Activated CD8-positive, alpha-beta memory T cell treated with anti-CD3 and anti-CD28 coated beads, Interleukin-2, amount 10 ng/mL, durations not matched to agents 7 days and 5 days (primary cell): ENCODE results near the gene BSN. TPM values are rescaled to one million over a fixed set of nuclear protein-coding genes. Genes with fewer than 3 reads are reported as not detected.

ENCODE experiments used
- ATAC-seq: fragments of 150-1000 bp; cut with Tn5 transposase; one replicate; pipeline ENCODE4 v1.10.0; 2021; ENCODE audit warnings: moderate library complexity
- CTCF ChIA-PET: fragments of 350-600 bp; sonication (Branson Sonifier 250); formaldehyde crosslinking; loops from one replicate; lab custom pipeline; 2021; ENCODE audit warnings: antibody characterized with exemption; lab: Charles Lee
- DNase-seq: peaks from one replicate; pipeline ENCODE4 v3.0.0-alpha.2; 2020
- H3K27ac Mint-ChIP-seq: one replicate; pipeline ENCODE4 v1.8.0; 2021; ENCODE audit warnings: mild to moderate bottlenecking, mixed read lengths
- H3K27me3 Mint-ChIP-seq: one replicate; pipeline ENCODE4 v1.8.0; 2021; ENCODE audit warnings: mixed read lengths
- H3K36me3 Mint-ChIP-seq: one replicate; pipeline ENCODE4 v1.8.0; 2021; ENCODE audit warnings: mild to moderate bottlenecking, mixed read lengths
- H3K4me1 Mint-ChIP-seq: one replicate; pipeline ENCODE4 v1.8.0; 2021; ENCODE audit warnings: mixed read lengths
- H3K4me3 Mint-ChIP-seq: one replicate; pipeline ENCODE4 v1.8.0; 2021; ENCODE audit warnings: mild to moderate bottlenecking, moderate library complexity, mixed read lengths
- H3K9me3 Mint-ChIP-seq: one replicate; pipeline ENCODE4 v1.8.0; 2022; ENCODE audit warnings: low read depth, mixed read lengths
- total RNA-seq, 2 experiments: library from RNA; stranded (reverse); gene quantifications; one replicate each; pipeline ENCODE4 v1.2.3, GENCODE V29; 2021

The BSN gene
- total RNA-seq, 2 experiments from 2014 or later, result 0.12 TPM

- no peak overlapping the region for H3K4me3 Mint-ChIP-seq
- ATAC-seq (no peak), DNase-seq (no peak)
- H3K36me3 Mint-ChIP-seq, result no peaks in the 10 kb centered on the region
- no peaks in the 10 kb centered on the region for H3K9me3 Mint-ChIP-seq
- no peak overlapping the region for H3K27ac Mint-ChIP-seq
- no peaks in the 10 kb centered on the region for H3K27me3 Mint-ChIP-seq
- peaks cover 28% of the 10 kb centered on the region for H3K4me1 Mint-ChIP-seq
- CTCF ChIA-PET, result interaction anchor here (1.0 kb wide), 1 partner anchor 10 kb away, joined by 3 read pairs; the partner anchor contains the start of gene AMIGO3
Measured at GRCh38 chr3:49709852-49710251, 155.6 kb downstream of the BSN start.

GRCh38 chr3:49711489-49711888 lies 157.2 kb downstream of the BSN start:
- peak overlapping the region; percentile 78 for H3K27ac Mint-ChIP-seq
- H3K36me3 Mint-ChIP-seq, result no peaks in the 10 kb centered on the region
- ATAC-seq (peak; percentile 50), DNase-seq (peak; percentile 71)
- no peaks in the 10 kb centered on the region for H3K9me3 Mint-ChIP-seq
- H3K27me3 Mint-ChIP-seq, result no peaks in the 10 kb centered on the region
- H3K4me3 Mint-ChIP-seq, result peak overlapping the region; percentile 0
- CTCF ChIA-PET, result interaction anchor here (0.7 to 2.5 kb wide), 6 partner anchors 8 to 174 kb away, joined by 3 to 11 read pairs (median 4); partner anchors contain the start of gene AMIGO3
- H3K4me1 Mint-ChIP-seq, result peaks cover 28% of the 10 kb centered on the region

GRCh38 chr3:49712166-49712565 lies 157.9 kb downstream of the BSN start:
- ATAC-seq (no peak), DNase-seq (no peak)
- Mint-ChIP-seq H3K27ac (peak overlapping the region; percentile 78), H3K4me3 (peak overlapping the region; percentile 7), H3K4me1 (peaks cover 28% of the 10 kb centered on the region), H3K9me3 (no peaks in the 10 kb centered on the region), H3K27me3 (no peaks in the 10 kb centered on the region), H3K36me3 (no peaks in the 10 kb centered on the region)
- CTCF ChIA-PET, result interaction anchor here (0.7 to 2.5 kb wide), 9 partner anchors 8 to 279 kb away, joined by 3 to 11 read pairs (median 4); partner anchors contain the start of gene AMIGO3

GRCh38 chr3:49712631-49713317 lies 158.5 kb downstream of the BSN start:
- DNase-seq (peak; percentile 64), ATAC-seq (peak; percentile 45)
- no peaks in the 10 kb centered on the region for H3K27me3 Mint-ChIP-seq
- H3K4me1 Mint-ChIP-seq, result peaks cover 28% of the 10 kb centered on the region
- CTCF ChIA-PET, result interaction anchor here (1.0 to 2.5 kb wide), 7 partner anchors 8 to 278 kb away, joined by 3 to 11 read pairs (median 5); partner anchors contain the start of gene AMIGO3
- no peaks in the 10 kb centered on the region for H3K9me3 Mint-ChIP-seq
- H3K4me3 Mint-ChIP-seq, result no peak overlapping the region
- no peaks in the 10 kb centered on the region for H3K36me3 Mint-ChIP-seq
- H3K27ac Mint-ChIP-seq, result peak overlapping the region; percentile 78

GRCh38 chr3:49713336-49714105 lies 159.2 kb downstream of the BSN start:
- ATAC-seq (no peak), DNase-seq (no peak)
- no peaks in the 10 kb centered on the region for H3K36me3 Mint-ChIP-seq
- CTCF ChIA-PET, result interaction anchor here (1.2 to 1.9 kb wide), 3 partner anchors 10 to 174 kb away, joined by 4 to 8 read pairs (median 5); no protein-coding TSS in a partner anchor
- peaks cover 30% of the 10 kb centered on the region for H3K4me1 Mint-ChIP-seq
- H3K4me3 Mint-ChIP-seq, result no peak overlapping the region
- no peaks in the 10 kb centered on the region for H3K27me3 Mint-ChIP-seq
- no peaks in the 10 kb centered on the region for H3K9me3 Mint-ChIP-seq
- H3K27ac Mint-ChIP-seq, result peak overlapping the region; percentile 78

- DNase-seq, result no peak
- H3K27me3 Mint-ChIP-seq, result no peaks in the 10 kb centered on the region
- H3K4me3 Mint-ChIP-seq, result no peak overlapping the region
- no peak overlapping the region for H3K27ac Mint-ChIP-seq
- CTCF ChIA-PET, result interaction anchor here (1.1 kb wide), 1 partner anchor 11 kb away, joined by 4 read pairs; no protein-coding TSS in a partner anchor
- peaks cover 41% of the 10 kb centered on the region for H3K4me1 Mint-ChIP-seq
- no peaks in the 10 kb centered on the region for H3K9me3 Mint-ChIP-seq
- H3K36me3 Mint-ChIP-seq, result no peaks in the 10 kb centered on the region
- no peak for ATAC-seq
Measured at GRCh38 chr3:49714728-49715550, 160.7 kb downstream of the BSN start.

- Mint-ChIP-seq H3K9me3 (no peaks in the 10 kb centered on the region), H3K4me3 (no peak overlapping the region), H3K27ac (no peak overlapping the region), H3K4me1 (peaks cover 39% of the 10 kb centered on the region), H3K36me3 (no peaks in the 10 kb centered on the region), H3K27me3 (no peaks in the 10 kb centered on the region)
- no peak for DNase-seq
- ATAC-seq, result no peak
- CTCF ChIA-PET, result interaction anchor here (1.1 kb wide), 1 partner anchor 12 kb away, joined by 4 read pairs; no protein-coding TSS in a partner anchor
Measured at GRCh38 chr3:49715611-49716121, 161.4 kb downstream of the BSN start.

GRCh38 chr3:49716169-49716568 lies 161.9 kb downstream of the BSN start:
- Mint-ChIP-seq H3K36me3 (peaks cover under 1% of the 10 kb centered on the region), H3K9me3 (no peaks in the 10 kb centered on the region), H3K27me3 (no peaks in the 10 kb centered on the region), H3K4me1 (peaks cover 34% of the 10 kb centered on the region), H3K4me3 (no peak overlapping the region), H3K27ac (no peak overlapping the region)
- ATAC-seq (no peak), DNase-seq (no peak)
- CTCF ChIA-PET, result interaction anchor here (0.8 kb wide), 1 partner anchor 13 kb away, joined by 3 read pairs; no protein-coding TSS in a partner anchor

GRCh38 chr3:49716691-49717210 lies 162.5 kb downstream of the BSN start:
- H3K4me3 Mint-ChIP-seq, result no peak overlapping the region
- CTCF ChIA-PET, result interaction anchor here (0.7 to 0.8 kb wide), 2 partner anchors 13 to 123 kb away, joined by 3 read pairs; no protein-coding TSS in a partner anchor
- H3K27ac Mint-ChIP-seq, result no peak overlapping the region
- H3K36me3 Mint-ChIP-seq, result peaks cover 2% of the 10 kb centered on the region
- no peak for DNase-seq
- ATAC-seq, result no peak
- peaks cover 29% of the 10 kb centered on the region for H3K4me1 Mint-ChIP-seq
- H3K27me3 Mint-ChIP-seq, result no peaks in the 10 kb centered on the region
- H3K9me3 Mint-ChIP-seq, result no peaks in the 10 kb centered on the region

- CTCF ChIA-PET, result interaction anchor here (0.7 to 2.5 kb wide), 4 partner anchors 12 to 122 kb away, joined by 3 to 24 read pairs (median 4); no protein-coding TSS in a partner anchor
- no peak overlapping the region for H3K27ac Mint-ChIP-seq
Measured at GRCh38 chr3:49717211-49717958, 163.1 kb downstream of the BSN start.

GRCh38 chr3:49717959-49718857 lies 163.9 kb downstream of the BSN start:
- ATAC-seq, result no peak
- H3K9me3 Mint-ChIP-seq, result no peaks in the 10 kb centered on the region
- no peak overlapping the region for H3K27ac Mint-ChIP-seq
- H3K4me1 Mint-ChIP-seq, result peaks cover 22% of the 10 kb centered on the region
- CTCF ChIA-PET, result interaction anchor here (0.9 to 2.5 kb wide), 7 partner anchors 11 to 178 kb away, joined by 3 to 24 read pairs (median 5); no protein-coding TSS in a partner anchor
- H3K4me3 Mint-ChIP-seq, result peak overlapping the region; percentile 77
- no peak for DNase-seq
- peaks cover 2% of the 10 kb centered on the region for H3K36me3 Mint-ChIP-seq
- no peaks in the 10 kb centered on the region for H3K27me3 Mint-ChIP-seq

More at GRCh38 chr3:49717211-49717958, 163.1 kb downstream of the BSN start:
- DNase-seq, result no peak
- ATAC-seq, result no peak
- Mint-ChIP-seq H3K9me3 (no peaks in the 10 kb centered on the region), H3K4me1 (peaks cover 25% of the 10 kb centered on the region), H3K4me3 (no peak overlapping the region), H3K36me3 (peaks cover 2% of the 10 kb centered on the region), H3K27me3 (no peaks in the 10 kb centered on the region)
